NCI-H345 treated with DMSO at 0.1 percent for 48 hours (cell line): ENCODE data around the gene CD164.
"Not testable (repeated sequence)": the region's sequence is repeated elsewhere in the genome, so short reads cannot be mapped to it uniquely, and the experiment has no call there.

ENCODE experiments used
- DNase-seq: peaks from one replicate; lab custom pipeline; 2025; ENCODE audit not compliant: unreplicated experiment; lab: John Stamatoyannopoulos, UW

The CD164 gene

GRCh38 chr6:109344226-109344625, 38.0 kb downstream of the CD164 start:
- DNase-seq, result no peak

- DNase-seq, result no peak
Measured at GRCh38 chr6:109343518-109343917, 38.7 kb downstream of the CD164 start.

GRCh38 chr6:109342911-109343310, 39.4 kb downstream of the CD164 start:
- no peak for DNase-seq

GRCh38 chr6:109342506-109342905, 39.8 kb downstream of the CD164 start:
- DNase-seq, result no peak

- DNase-seq, result no peak
Measured at GRCh38 chr6:109340811-109341210, 41.5 kb downstream of the CD164 start.

- no peak for DNase-seq
Measured at GRCh38 chr6:109339906-109340678, 42.2 kb downstream of the CD164 start.

GRCh38 chr6:109336221-109336961, 45.9 kb downstream of the CD164 start:
- no peak for DNase-seq

GRCh38 chr6:109333870-109334269, 48.4 kb downstream of the CD164 start:
- not testable (repeated sequence) for DNase-seq

- no peak for DNase-seq
Measured at GRCh38 chr6:109332748-109333147, 49.5 kb downstream of the CD164 start.

GRCh38 chr6:109331081-109331480, 51.2 kb downstream of the CD164 start:
- no peak for DNase-seq

- DNase-seq, result no peak
Measured at GRCh38 chr6:109330263-109330662, 52.0 kb downstream of the CD164 start.

GRCh38 chr6:109328629-109329028, 53.6 kb downstream of the CD164 start:
- DNase-seq, result no peak

- DNase-seq, result no peak
Measured at GRCh38 chr6:109327959-109328358, 54.3 kb downstream of the CD164 start.

GRCh38 chr6:109327491-109327890, 54.8 kb downstream of the CD164 start:
- DNase-seq, result no peak

- DNase-seq, result no peak
Measured at GRCh38 chr6:109326351-109326750, 55.9 kb downstream of the CD164 start.

- DNase-seq, result no peak
Measured at GRCh38 chr6:109325400-109325801, 56.9 kb downstream of the CD164 start.

GRCh38 chr6:109323241-109323640, 59.0 kb downstream of the CD164 start:
- no peak for DNase-seq

- DNase-seq, result no peak
Measured at GRCh38 chr6:109322825-109323224, 59.4 kb downstream of the CD164 start.

GRCh38 chr6:109321752-109322151, 60.5 kb downstream of the CD164 start:
- DNase-seq, result no peak

GRCh38 chr6:109320072-109320471, 62.2 kb downstream of the CD164 start:
- no peak for DNase-seq

- DNase-seq, result no peak
Measured at GRCh38 chr6:109318328-109318876, 63.9 kb downstream of the CD164 start.

GRCh38 chr6:109316909-109317308, 65.4 kb downstream of the CD164 start:
- DNase-seq, result no peak
